ENCODE results near the gene LATS1.

LATS1 gene

DNA sequence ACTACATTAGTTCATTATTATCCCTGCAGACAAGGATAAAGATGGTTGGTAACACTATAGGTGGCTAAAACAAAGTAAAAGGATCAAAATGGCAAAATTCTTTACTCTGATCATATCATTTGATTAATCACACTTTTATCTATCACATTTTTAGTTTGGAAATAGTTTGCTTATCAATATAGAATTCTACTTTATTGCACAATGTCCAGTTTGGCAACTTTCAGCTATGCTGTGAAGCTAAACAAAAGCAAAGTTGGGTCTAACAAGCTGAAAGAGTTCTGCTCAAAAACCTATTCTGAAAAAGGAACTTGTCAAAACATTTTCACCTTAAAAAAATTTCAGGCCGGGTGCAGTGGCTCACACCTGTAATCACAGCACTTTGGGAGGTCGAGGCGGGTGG is 7.9 kb upstream of the LATS1 start:
- Histone ChIP-seq H3K36me3 (ENCODE audit: insufficient read depth, low read length) (peaks cover 35% of the 10 kb centered on the region), H3K9me3 (ENCODE audit: low read length) (no peaks in the 10 kb centered on the region), H3K4me3 (ENCODE audit: low read depth in 1 of 2, low read length in 2 of 2) (no peak overlapping the region)

DNA sequence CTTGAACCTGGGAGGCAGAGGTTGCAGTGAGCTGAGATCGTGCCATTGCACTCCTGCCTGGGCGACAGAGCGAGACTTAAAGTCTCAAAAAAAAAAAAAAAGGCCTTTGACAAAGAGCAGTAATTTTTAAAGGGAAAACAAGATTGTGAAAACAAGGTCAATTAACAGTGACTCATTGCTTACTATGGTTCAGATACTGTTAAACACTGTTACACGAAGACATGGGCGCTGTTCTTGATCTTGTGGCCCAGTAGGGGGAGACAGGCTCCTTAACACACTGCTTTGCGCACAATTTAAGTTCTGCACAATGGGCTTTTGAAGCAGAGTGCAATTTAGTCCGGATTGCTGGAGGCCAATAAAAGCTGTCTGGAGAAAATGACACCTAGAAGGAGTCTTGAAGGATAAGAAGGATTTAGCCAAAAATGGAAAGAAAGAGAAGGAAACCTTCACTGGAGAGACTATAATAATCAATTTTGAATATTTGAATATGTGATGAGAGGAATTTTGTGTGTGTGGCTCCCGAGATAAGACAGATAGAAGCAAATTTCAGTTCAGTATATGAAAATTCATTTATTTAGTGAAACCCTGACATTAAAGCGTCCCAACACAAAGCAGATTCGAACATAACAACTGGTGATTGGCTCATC is 6.0 kb upstream of the LATS1 start:
- H3K4me3 ChIP-seq (ENCODE audit: low read depth in 1 of 2, low read length in 2 of 2), result no peak overlapping the region
- H3K9ac ChIP-seq (ENCODE audit: low read length), result no peak overlapping the region
- H3K27ac ChIP-seq (ENCODE audit: low read depth, low read length), result no peak overlapping the region
- no peaks in the 10 kb centered on the region for H3K9me3 ChIP-seq (ENCODE audit: low read length)
- H3K36me3 ChIP-seq (ENCODE audit: insufficient read depth, low read length), result peaks cover 22% of the 10 kb centered on the region
- no peaks in the 10 kb centered on the region for H3K27me3 ChIP-seq (ENCODE audit: control insufficient read depth in 1 of 2, insufficient read depth in 2 of 2, low read length in 2 of 2)
- peaks cover under 1% of the 10 kb centered on the region for H3K4me1 ChIP-seq (ENCODE audit: insufficient read depth, low read length)

More for the DNA sequence above, 7.9 kb upstream of the LATS1 start:
- Histone ChIP-seq H3K27ac (ENCODE audit: low read depth, low read length) (no peak overlapping the region), H3K4me1 (ENCODE audit: insufficient read depth, low read length) (no peaks in the 10 kb centered on the region), H3K9ac (ENCODE audit: low read length) (no peak overlapping the region), H3K27me3 (ENCODE audit: control insufficient read depth in 1 of 2, insufficient read depth in 2 of 2, low read length in 2 of 2) (no peaks in the 10 kb centered on the region)

DNA sequence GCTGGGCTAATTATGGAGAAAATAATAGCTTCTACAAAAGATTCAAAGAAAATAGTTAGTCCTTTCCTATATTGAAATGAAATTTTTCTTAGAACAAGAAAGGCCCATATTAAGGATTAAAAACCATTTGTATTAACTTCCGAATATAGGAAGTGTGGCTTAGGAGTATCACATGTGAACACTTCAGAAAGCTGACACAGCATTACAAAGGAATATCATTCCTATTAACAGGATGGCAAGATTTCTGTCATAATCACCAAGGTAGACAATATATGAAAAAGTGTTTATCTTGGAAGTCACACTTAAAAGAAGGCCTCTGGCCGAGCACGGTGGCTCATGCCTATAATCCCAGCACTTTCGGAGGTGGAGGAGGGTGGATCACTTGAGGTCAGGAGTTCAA is 5.4 kb upstream of the LATS1 start:
- Histone ChIP-seq H3K4me1 (ENCODE audit: insufficient read depth, low read length) (peaks cover 4% of the 10 kb centered on the region), H3K27ac (ENCODE audit: low read depth, low read length) (no peak overlapping the region), H3K4me3 (ENCODE audit: low read depth in 1 of 2, low read length in 2 of 2) (no peak overlapping the region), H3K27me3 (ENCODE audit: control insufficient read depth in 1 of 2, insufficient read depth in 2 of 2, low read length in 2 of 2) (no peaks in the 10 kb centered on the region), H3K9ac (ENCODE audit: low read length) (no peak overlapping the region), H3K36me3 (ENCODE audit: insufficient read depth, low read length) (peaks cover 15% of the 10 kb centered on the region), H3K9me3 (ENCODE audit: low read length) (no peaks in the 10 kb centered on the region)

DNA sequence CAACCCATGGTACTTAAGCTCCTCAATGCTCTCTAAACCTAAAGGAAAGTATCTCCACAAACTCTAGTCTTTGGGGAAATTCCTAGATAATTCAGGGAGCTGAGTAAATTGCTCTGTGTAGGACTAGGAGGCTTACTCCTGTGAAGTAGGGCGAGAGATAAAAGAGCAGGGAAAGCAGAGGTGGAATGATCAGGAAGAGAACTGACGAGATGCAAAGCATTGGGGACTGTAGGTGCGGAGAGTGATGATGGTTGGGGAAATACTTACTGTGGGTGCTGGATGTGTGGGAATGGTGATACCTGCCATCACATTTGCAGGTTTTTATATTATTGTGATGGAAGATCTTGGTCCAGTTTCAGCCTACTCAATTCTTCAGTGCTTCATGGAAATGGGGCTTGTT is 1.6 kb upstream of the LATS1 start:
- no peak overlapping the region for H3K4me3 ChIP-seq (ENCODE audit: low read depth in 1 of 2, low read length in 2 of 2)
- no peaks in the 10 kb centered on the region for H3K9me3 ChIP-seq (ENCODE audit: low read length)
- H3K4me1 ChIP-seq (ENCODE audit: insufficient read depth, low read length), result peaks cover 21% of the 10 kb centered on the region
- no peaks in the 10 kb centered on the region for H3K36me3 ChIP-seq (ENCODE audit: insufficient read depth, low read length)
- H3K9ac ChIP-seq (ENCODE audit: low read length), result no peak overlapping the region
- no peaks in the 10 kb centered on the region for H3K27me3 ChIP-seq (ENCODE audit: control insufficient read depth in 1 of 2, insufficient read depth in 2 of 2, low read length in 2 of 2)
- no peak overlapping the region for H3K27ac ChIP-seq (ENCODE audit: low read depth, low read length)

DNA sequence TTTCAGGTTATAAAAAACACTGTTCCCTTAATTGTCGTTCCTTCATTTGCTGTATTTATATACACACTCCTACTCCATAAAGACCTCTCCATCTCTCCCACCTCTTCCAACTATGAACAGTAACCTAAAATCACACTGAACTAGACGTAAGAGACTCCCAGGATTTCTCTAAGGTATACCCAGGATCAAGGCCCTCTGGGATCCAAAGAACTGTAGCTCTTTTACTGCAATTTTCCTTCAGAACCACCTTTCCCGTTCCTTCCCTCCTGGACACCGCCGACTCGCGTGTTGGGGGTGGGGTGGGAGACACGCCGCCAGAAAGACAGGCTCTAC is 680 bp downstream of the LATS1 start:
- Histone ChIP-seq H3K4me3 (ENCODE audit: low read depth in 1 of 2, low read length in 2 of 2) (peak overlapping the region; percentile 83 to 90), H3K27me3 (ENCODE audit: control insufficient read depth in 1 of 2, insufficient read depth in 2 of 2, low read length in 2 of 2) (no peaks in the 10 kb centered on the region), H3K4me1 (ENCODE audit: insufficient read depth, low read length) (peaks cover 23% of the 10 kb centered on the region), H3K36me3 (ENCODE audit: insufficient read depth, low read length) (no peaks in the 10 kb centered on the region), H3K9ac (ENCODE audit: low read length) (peak overlapping the region; percentile 62), H3K27ac (ENCODE audit: low read depth, low read length) (peak overlapping the region; percentile 99), H3K9me3 (ENCODE audit: low read length) (no peaks in the 10 kb centered on the region)

DNA sequence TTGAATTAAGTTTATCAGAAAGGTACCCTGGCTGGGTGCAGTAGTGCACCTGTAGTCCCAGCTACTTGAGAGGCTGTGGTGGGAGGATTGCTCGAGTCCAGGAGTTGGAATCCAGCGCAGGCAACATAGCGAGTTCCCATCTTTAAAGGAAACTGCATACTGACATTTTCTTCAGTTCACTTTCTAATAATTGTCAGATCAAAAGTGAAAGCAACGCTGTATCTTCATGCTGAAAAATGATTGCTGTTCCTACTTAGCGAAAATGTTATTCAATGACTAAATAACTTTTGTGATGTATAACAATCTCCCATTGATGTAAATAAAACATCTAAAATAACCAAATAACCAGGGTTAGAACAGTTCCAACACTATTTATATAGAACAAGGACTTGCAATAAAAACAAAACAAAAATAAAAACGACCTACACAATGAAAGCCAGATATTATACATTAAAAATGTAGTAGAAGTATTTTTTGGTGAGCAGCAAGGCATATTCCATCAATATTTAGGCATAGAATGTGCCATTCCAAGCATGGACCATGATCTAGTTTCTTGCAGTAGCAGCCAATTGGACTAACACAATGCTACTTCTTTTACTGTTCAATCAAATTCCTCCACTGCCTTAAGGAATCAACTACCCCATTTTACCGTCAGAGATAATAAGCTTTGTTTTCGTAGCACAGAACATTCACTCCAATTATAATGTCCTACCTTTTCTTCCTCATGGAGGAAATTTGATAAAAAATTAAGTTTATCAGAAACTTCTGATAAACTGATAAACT is 1.5 kb downstream of the LATS1 start:
- Histone ChIP-seq H3K4me3 (ENCODE audit: low read depth in 1 of 2, low read length in 2 of 2) (peak overlapping the region in 1 of 2 donors; percentile 83), H3K4me1 (ENCODE audit: insufficient read depth, low read length) (peaks cover 23% of the 10 kb centered on the region), H3K27ac (ENCODE audit: low read depth, low read length) (peak overlapping the region; percentile 99), H3K9ac (ENCODE audit: low read length) (peak overlapping the region; percentile 62), H3K9me3 (ENCODE audit: low read length) (no peaks in the 10 kb centered on the region), H3K27me3 (ENCODE audit: control insufficient read depth in 1 of 2, insufficient read depth in 2 of 2, low read length in 2 of 2) (no peaks in the 10 kb centered on the region), H3K36me3 (ENCODE audit: insufficient read depth, low read length) (no peaks in the 10 kb centered on the region)

DNA sequence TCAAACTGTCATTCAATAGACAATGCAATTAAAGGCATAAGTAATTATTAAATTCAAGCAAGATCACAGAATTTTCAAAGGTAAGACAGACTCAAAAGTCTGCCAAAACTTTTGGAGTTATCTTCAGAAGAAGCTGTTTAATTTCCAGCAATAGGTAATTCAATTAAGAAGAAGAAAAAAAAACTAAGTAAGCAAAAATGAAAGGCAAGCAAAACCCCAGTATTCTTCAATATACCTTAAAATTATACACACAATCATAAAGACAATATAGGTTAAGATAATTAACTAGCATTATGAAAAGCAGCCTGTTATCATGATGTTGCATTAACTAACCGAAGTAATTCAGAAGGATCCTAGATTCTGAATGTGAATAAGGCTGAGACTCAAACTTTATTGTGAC is 3.5 kb downstream of the LATS1 start:
- Histone ChIP-seq H3K4me3 (ENCODE audit: low read depth in 1 of 2, low read length in 2 of 2) (no peak overlapping the region), H3K9me3 (ENCODE audit: low read length) (no peaks in the 10 kb centered on the region), H3K27me3 (ENCODE audit: control insufficient read depth in 1 of 2, insufficient read depth in 2 of 2, low read length in 2 of 2) (no peaks in the 10 kb centered on the region), H3K4me1 (ENCODE audit: insufficient read depth, low read length) (peaks cover 29% of the 10 kb centered on the region), H3K36me3 (ENCODE audit: insufficient read depth, low read length) (no peaks in the 10 kb centered on the region), H3K27ac (ENCODE audit: low read depth, low read length) (no peak overlapping the region), H3K9ac (ENCODE audit: low read length) (no peak overlapping the region)

DNA sequence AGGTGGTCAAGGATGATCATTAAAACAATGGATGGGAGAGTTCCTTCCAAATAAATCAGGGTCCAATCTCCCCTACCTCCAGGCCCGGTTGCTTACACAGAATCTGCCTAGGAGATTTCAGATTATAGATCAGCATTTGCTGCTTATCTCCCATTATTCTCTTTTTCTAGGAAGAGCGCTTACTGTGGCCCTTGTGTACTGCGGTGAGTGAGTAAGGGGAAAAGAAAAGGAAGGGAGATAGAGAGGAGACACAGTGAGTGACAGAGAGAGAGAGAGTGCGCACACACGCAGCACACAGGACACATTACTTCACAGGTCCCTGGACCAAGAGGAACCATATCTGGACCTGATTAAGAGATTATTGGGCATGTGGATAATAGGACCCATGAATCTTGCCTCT is 6.2 kb downstream of the LATS1 start:
- Histone ChIP-seq H3K4me3 (ENCODE audit: low read depth in 1 of 2, low read length in 2 of 2) (no peak overlapping the region), H3K36me3 (ENCODE audit: insufficient read depth, low read length) (no peaks in the 10 kb centered on the region), H3K9ac (ENCODE audit: low read length) (no peak overlapping the region), H3K27ac (ENCODE audit: low read depth, low read length) (no peak overlapping the region), H3K9me3 (ENCODE audit: low read length) (no peaks in the 10 kb centered on the region), H3K4me1 (ENCODE audit: insufficient read depth, low read length) (peaks cover 34% of the 10 kb centered on the region), H3K27me3 (ENCODE audit: control insufficient read depth in 1 of 2, insufficient read depth in 2 of 2, low read length in 2 of 2) (no peaks in the 10 kb centered on the region)

DNA sequence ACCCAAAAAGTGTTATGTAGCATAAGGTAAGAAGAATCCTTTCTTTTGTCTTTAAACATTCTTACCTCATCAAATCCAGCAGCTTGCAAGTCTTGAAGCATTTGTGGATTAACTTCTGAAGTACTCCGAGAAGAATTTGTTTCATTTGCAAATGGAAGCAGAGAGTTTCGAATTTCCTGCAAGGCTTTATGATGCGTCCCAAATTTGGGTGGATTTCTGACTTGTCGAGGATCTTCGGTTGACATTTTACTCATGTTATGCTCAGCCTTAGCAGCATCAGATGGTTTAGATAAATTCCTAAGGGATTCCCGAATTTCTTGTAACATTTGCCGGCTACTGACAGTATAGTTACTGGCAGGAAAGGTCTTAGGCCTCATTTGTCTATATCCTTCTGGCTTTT is 16.2 kb downstream of the LATS1 start:
- Histone ChIP-seq H3K9ac (ENCODE audit: low read length) (no peak overlapping the region), H3K9me3 (ENCODE audit: low read length) (no peaks in the 10 kb centered on the region), H3K27ac (ENCODE audit: low read depth, low read length) (no peak overlapping the region), H3K4me1 (ENCODE audit: insufficient read depth, low read length) (peaks cover 12% of the 10 kb centered on the region), H3K4me3 (ENCODE audit: low read depth in 1 of 2, low read length in 2 of 2) (no peak overlapping the region), H3K36me3 (ENCODE audit: insufficient read depth, low read length) (no peaks in the 10 kb centered on the region), H3K27me3 (ENCODE audit: control insufficient read depth in 1 of 2, insufficient read depth in 2 of 2, low read length in 2 of 2) (no peaks in the 10 kb centered on the region)

DNA sequence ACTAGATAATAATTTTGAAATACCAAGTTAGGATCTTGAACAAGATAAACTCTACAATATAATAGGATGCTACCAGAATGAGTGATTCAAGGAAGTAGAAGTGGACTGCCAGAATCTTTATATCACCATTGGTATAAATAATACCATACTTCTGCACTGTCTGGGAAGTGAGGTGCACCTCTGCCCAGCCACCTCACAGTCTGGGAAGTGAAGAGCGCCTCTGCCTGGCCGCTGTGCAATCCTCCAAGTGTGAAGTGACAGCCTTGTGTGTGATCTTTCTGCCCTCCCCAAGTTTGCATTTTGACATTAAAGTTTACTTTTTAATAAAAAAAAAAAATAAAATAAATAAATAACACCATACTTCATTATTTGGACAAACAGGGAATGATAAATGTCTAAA is 18.8 kb downstream of the LATS1 start:
- no peak overlapping the region for H3K4me3 ChIP-seq (ENCODE audit: low read depth in 1 of 2, low read length in 2 of 2)
- H3K9me3 ChIP-seq (ENCODE audit: low read length), result no peaks in the 10 kb centered on the region
- H3K9ac ChIP-seq (ENCODE audit: low read length), result no peak overlapping the region
- no peak overlapping the region for H3K27ac ChIP-seq (ENCODE audit: low read depth, low read length)
- no peaks in the 10 kb centered on the region for H3K27me3 ChIP-seq (ENCODE audit: control insufficient read depth in 1 of 2, insufficient read depth in 2 of 2, low read length in 2 of 2)
- H3K4me1 ChIP-seq (ENCODE audit: insufficient read depth, low read length), result peaks cover 13% of the 10 kb centered on the region
- H3K36me3 ChIP-seq (ENCODE audit: insufficient read depth, low read length), result no peaks in the 10 kb centered on the region

DNA sequence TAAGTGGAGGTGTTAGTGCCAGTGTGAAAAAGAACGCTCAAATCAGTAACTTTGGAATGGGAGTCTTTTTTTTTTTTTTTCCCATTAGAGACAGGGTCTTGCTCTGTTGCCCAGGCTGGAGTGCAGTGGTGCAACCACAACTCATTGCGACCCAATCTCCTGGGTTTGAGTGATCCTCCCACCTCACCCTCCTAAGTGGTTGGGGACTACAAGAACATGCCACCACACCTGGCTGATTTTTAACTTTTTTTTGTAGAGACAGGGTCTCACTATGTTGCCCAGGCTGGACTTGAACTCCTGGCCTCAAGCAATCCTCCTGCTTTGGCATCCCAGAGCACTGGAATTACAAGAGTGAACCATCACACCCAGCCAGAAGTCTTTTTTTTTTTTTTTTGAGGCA is 19.7 kb downstream of the LATS1 start:
- H3K27me3 ChIP-seq (ENCODE audit: control insufficient read depth in 1 of 2, insufficient read depth in 2 of 2, low read length in 2 of 2), result no peaks in the 10 kb centered on the region
- no peaks in the 10 kb centered on the region for H3K36me3 ChIP-seq (ENCODE audit: insufficient read depth, low read length)
- H3K9ac ChIP-seq (ENCODE audit: low read length), result no peak overlapping the region
- H3K4me3 ChIP-seq (ENCODE audit: low read depth in 1 of 2, low read length in 2 of 2), result no peak overlapping the region
- H3K27ac ChIP-seq (ENCODE audit: low read depth, low read length), result no peak overlapping the region
- no peaks in the 10 kb centered on the region for H3K9me3 ChIP-seq (ENCODE audit: low read length)
- H3K4me1 ChIP-seq (ENCODE audit: insufficient read depth, low read length), result peaks cover 13% of the 10 kb centered on the region

DNA sequence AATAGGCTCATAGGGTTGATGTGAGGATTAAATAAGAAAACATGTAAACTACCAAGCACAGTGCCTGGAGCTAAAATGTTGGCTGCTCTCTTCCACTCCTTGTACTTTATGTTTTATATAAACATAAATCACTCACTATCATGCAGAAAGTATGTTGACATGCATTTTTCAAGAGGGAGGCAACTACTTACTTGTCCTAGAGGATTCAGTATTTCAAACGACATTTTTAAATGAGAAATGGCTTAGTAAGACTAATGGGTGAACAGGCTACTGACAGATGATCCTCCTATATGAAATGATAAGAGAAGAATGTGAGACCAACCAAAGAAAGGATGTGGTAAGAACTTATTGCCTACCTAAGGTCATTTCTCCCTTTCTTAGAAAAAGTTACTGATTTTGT is 21.0 kb downstream of the LATS1 start:
- H3K4me1 ChIP-seq (ENCODE audit: insufficient read depth, low read length), result peaks cover 10% of the 10 kb centered on the region
- no peaks in the 10 kb centered on the region for H3K27me3 ChIP-seq (ENCODE audit: control insufficient read depth in 1 of 2, insufficient read depth in 2 of 2, low read length in 2 of 2)

More for the DNA sequence above, 21.0 kb downstream of the LATS1 start:
- H3K36me3 ChIP-seq (ENCODE audit: insufficient read depth, low read length), result no peaks in the 10 kb centered on the region
- H3K4me3 ChIP-seq (ENCODE audit: low read depth in 1 of 2, low read length in 2 of 2), result no peak overlapping the region
- no peaks in the 10 kb centered on the region for H3K9me3 ChIP-seq (ENCODE audit: low read length)
- no peak overlapping the region for H3K27ac ChIP-seq (ENCODE audit: low read depth, low read length)
- no peak overlapping the region for H3K9ac ChIP-seq (ENCODE audit: low read length)
